GM19438 (cell line): Measurements from ENCODE around the gene HOXD1.

Experiments used
- ATAC-seq: cut with Tn5 transposase; IDR thresholded peaks from one replicate; pipeline ENCODE4 v1.9.1; 2021; ENCODE audit warnings: low read depth; ENCODE audit not compliant: unreplicated experiment

Gene HOXD1

DNA sequence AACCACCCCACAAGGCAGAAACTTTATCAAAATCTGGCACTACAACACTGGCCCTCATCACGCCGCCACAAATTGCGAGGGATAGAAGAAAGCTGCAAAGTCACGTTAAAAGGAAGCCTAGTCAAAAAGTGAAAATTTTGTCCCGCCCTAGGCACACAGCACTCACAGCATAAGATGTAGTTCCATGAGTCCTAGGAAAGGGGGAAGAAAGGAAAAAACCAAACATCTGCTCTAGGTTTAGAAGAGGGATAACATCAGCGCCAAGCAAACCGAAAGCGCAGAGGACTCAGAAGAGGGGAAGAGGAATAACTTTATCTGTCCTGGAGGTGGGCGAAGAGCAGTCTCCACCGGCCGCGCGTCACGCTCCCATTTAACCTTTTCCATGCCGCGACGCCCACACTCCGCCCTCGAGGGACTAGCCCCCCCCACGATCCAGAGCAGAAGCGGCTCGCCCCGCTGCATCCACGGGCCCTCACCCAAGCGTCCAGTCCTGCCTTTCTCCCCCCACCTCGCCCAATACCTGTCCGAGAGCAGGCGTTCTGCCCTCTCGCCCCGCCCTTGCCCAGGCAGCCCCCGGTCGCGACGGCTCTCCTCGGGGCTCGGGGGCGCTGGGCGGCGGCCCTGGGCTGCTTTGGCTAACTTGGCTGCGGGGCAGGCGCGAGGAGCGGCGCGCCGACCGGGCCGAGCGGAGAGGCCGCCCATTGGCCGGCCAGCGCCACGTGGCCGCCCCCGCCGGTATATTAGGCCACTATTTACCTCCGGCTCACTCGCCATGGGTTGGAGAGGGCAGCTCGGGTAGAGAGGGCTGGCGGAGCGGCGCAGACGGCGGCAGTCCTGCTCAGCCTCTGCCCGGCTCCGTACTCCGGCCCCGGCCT is at the start of gene HOXD1:
HOXD1 (plus strand) TSS at position 770 of the 875 bp plus-strand sequence. CDS start 134 bp downstream, outside the sequence.
- peak; percentile 65 for ATAC-seq

DNA sequence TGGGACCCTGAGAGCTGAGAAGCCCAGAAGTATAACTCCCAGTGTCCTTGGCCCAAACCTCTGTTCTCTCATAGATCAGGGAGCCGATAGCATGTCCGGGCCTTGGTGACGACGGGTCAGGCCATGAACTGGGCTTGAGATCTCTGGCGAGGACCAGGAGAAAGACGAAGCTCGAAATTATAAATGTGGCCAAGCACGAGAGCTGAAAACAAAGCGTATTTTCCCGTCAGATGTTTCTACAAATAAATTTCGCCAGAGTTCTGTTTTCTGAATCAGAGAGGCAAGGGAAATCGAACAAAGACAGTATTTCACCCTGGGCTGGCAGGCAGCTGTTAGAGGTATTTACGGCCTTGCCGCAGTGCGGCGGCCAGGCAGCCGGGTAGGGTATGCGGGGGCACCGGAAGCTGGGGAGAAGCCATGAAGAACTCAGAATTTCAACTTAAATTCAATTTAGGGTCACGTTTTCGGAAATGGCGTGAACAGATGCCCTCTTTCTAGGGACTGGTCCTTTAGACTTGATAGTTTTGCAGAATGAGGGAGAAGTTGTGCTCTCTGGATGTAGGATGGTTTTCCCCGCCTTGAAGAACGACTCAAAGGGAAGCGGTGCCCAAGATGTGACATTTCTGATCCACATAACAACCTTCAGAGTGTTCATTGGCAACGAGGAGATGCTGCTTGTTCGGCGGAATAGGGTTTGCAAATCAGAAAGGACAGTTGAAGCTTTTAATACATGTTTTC is 49.4 kb upstream of the HOXD1 start:
- no peak for ATAC-seq

DNA sequence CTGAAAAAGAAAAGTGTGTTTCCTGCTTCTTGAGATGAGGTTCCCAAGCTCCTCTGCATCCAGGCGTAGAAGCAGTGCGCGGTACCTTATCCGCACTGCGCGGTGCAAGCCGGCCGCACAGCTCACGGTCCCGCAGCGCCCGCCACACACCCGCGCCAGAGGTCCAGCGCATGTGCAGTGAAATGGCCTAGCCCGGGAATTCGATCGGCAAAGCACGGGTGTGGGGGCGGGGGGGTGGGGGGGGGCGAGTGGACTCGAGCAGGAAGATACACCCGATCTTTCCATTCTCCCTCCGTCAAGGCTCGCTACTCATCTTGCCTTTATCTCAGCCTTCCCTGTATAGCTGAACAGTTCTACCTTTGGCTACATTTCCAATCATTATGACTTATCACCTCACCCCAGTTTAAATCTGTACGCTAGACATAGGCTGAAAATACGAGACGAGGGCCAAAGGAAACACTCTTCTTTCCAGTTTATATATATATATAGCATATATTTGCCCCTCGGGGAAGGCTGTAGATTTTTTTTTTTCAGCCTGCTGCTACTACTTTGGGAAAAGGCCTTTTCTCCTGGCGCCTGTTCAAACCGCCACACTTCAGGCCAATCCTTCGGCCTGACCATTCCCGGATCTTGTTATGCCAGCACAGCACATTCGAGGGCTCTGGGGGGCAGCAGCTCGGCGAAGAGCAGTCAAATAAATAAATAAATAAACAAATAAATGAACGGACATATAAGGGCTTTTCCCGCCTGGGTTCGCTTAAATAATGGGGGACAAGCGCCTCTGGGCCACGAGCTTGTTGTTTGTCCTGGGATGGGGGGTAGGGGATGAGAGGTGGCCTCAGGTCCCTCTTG is 48.6 kb upstream of the HOXD1 start:
- ATAC-seq, result no peak

DNA sequence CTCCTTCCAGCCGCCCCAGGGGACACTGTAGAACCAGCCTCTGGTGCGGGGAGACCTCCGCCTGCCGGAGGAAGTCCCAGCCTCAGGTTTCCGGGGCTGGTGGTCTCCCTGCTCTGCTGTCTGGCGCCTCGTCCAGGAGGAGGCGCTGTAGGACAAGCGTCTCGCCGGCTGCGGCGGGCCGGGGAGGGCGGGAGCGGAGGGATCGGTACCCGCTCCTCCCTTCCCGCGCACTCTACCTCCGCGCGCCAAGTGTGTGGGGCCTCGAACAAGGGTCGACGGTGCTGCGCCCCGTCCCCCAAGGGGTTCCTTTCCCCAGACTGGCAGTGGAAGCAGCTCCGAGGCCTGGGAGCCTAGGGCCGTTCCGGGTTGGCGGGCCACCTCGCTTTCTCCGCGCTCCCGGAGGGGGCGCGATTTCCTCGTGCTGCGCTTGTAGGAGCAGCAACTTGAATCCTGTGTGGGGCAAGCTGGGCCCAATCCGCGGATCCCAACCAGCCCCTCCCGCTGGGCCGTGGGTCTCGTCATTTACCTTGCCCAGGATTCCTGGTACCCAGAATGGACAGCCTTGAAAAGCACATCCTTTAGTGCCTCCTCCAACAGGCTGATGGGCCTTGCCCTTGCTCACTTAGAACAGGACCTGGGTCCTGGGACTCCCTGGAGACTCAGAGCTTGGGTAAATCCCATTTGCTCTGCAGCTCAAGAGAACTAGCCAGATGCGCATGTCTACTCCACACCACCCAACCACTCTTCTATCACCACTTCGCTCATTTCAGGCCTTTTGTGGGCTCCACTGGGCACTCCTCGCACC is 47.8 kb upstream of the HOXD1 start:
- peak; percentile 85 for ATAC-seq

DNA sequence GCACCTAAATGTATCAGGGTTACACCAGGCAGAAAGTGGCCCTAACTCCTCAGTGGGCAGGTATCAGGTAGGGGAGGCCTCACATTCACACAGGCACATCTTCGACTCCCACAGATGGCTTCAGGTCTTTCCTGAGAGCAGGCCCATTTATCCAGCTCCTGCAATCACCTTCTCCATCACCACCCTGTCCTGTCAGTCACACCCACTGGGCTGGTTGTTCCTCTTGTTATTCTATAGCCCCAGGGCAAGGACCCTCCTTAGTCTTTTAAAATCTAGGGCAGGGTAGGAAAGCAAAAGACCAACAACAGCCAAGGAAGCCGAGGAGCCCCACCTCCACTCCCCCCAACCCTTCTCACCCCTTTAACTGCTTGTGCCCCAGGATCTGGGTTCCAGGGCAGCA is 46.2 kb upstream of the HOXD1 start:
- ATAC-seq, result no peak

DNA sequence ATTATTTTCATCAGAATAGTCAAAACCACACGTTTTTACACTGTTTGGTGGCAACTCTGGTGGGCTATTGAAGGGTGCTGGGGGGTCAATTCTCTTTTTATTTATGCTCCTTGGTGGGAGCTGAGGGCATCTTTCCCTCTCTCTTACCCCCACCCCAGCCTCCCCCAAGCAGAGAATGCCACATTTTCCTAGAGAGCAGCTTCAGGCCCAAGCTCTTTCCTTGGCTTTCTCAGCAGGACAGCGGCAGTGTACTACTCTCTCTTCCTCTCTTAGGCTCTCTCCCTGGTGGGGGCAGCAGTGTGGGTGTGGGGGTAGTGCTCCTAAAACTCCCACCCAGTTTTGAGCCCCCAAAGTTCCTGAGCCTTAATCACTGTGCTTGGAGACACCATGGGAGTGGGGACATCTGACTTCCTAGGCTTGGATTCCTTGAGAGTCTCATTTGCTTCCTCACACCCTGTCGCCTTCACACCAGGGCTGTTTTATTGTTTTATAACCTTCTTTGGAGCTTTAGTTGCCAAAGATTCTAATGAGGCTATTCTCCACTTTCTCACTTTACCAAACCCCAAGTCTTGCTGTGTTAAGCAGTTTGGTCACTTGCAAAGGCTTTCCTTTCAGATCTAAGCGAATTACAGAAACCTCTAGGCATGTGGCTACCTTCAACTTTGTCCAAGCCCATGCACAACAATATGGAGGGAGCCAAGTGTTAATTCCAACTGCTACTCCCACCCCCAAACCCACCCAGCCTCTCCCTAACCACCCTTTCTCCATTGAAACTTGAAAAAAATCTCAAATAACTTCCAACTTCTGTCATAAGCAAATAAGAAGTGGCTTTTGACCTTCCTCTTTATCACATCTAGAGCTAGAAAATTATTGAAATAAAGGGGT is 43.1 kb upstream of the HOXD1 start:
- ATAC-seq, result no peak

DNA sequence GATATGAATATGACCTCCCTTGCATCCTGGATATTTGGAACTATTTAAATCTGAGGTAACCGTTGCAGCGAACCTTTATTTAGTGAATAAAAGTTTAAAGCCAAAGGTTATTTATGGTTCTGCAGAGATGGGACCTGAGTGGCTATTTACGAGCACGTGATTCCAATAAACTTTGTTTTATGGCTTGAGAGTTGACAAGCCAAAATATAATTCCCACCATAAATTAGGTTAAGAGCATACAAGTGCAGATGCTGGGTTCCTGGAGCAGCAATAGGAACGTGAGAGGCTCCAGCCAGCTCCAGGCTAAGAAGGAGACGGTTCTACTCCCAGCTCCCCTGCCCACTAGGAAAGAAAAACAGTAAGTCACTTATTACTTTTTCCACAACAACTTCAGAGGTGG is 42.4 kb upstream of the HOXD1 start:
- no peak for ATAC-seq

DNA sequence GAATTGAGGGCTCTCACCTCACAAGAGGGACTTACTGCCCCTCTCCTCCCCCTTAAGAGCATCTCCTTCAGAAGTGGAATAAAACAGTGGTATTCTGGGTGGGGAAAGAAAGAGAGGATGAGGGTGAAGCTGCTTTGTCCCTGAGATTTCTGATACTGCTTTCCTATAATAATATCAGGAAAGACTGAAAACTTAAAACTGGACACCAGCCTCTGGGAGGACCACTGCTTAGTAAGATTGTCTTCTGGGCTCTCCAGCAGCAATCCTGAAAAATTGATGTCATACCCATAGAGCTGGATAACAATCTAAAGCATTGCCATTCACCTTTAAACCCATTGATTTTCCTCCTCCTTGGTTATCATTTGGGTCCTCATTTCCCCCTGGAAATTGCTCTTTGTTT is 41.8 kb upstream of the HOXD1 start:
- no peak for ATAC-seq

DNA sequence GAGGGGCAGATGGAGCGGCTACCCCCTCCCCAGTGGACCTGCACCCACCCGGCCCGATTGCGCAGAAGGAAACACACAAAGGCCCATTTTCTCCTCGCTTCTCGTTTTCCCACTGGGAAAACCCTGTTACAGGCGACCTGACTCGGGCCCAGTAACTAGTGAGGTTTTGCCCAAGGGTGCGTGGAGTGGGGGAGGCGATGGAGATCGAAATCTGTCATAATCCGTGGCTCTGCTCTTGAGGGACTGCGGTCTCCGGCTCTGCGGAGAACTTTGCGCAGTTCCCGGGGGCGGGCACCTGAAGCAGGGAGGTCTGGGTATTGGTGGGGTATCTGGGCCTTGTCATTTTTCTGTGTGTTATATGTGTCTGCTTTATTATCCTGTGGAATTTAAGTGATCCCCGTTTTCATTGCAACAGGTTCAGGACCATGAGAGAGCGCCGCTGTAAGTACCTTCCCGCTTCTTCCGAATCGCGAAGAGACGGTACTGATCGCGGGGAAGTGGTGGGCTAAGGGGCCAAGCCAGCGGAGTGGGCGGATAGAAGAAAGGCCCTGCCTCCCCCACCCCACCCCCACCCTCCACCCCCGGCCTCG is 41.2 kb upstream of the HOXD1 start:
- ATAC-seq, result no peak

DNA sequence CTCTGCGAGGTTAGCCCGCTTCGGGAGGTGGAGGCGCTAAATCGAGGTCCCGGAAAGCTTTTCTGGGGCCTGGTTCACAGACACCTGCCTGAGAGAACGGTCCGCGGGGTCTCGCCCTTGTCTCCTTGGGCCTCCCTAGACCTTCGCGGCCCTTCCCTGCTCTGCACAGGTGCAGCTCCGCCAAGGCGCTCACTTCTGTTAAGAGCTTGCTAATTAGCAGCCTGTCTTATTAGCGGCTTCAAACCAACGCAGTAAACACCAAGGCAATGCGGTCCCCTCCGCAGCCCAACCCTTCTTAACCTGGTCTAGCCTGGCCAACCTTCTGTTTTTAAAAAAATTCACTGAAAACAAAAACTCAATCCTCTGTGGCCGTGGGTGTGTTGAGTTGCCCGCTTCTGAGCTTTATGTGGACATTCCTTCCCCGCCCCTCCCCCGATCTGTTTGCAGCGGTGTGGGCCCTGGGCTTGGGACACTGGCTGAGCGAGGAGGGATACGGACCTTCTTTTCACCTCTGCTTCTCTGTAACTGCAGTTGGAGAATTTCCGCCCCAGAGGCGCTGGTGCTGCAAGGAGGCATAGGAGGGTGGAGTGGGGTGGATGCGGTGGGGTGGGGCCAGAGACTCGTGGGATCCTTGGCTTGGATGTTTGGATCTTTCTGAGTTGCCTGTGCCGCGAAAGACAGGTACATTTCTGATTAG is 40.5 kb upstream of the HOXD1 start:
- ATAC-seq, result no peak

DNA sequence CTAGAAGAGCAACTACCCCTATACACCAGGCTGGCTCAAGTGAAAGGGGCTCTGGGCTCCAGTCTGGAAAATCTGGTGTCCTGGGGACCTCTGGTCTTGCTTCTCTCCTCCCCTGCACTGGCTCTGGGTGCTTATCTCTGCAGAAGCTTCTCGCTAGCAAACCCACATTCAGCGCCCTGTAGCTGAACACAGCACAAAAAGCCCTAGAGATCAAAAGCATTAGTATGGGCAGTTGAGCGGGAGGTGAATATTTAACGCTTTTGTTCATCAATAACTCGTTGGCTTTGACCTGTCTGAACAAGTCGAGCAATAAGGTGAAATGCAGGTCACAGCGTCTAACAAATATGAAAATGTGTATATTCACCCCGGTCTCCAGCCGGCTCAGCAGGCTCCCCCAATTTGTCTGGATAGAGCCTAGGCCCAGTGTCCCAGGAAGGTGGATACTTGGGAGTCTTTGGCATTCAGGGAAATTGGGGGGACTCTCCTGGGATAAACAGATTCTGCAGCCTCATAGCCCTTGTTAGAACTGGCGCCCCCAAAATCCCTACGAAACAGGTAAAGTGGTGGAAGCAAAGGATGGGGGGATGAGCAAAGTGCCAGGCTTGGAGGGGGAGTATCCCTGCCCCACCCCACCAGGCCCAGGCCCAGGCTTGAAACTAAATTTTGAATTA is 39.6 kb upstream of the HOXD1 start:
- no peak for ATAC-seq

DNA sequence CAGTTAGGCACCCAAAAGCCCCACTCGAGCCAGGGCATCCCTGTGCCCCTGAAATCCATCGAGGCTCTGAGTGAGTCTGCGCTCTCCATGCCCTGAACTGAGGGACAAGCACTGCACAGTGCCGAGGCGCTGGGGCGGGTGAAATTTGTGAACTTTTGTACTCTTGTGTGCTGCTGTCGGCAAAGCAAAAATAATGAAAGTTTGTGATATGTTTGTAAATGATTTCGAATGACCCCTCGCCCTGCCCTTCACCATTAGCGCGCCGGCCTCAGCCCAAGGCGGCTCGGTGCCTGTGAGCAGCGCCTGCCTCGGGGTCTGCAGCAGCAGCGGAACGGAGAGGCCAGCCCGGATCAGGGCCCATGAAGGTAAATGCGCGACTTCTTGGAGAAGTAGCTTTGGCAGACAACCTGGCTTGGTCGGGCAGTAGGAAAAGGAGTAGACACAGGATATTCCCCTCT is 39.0 kb upstream of the HOXD1 start:
- ATAC-seq, result no peak

DNA sequence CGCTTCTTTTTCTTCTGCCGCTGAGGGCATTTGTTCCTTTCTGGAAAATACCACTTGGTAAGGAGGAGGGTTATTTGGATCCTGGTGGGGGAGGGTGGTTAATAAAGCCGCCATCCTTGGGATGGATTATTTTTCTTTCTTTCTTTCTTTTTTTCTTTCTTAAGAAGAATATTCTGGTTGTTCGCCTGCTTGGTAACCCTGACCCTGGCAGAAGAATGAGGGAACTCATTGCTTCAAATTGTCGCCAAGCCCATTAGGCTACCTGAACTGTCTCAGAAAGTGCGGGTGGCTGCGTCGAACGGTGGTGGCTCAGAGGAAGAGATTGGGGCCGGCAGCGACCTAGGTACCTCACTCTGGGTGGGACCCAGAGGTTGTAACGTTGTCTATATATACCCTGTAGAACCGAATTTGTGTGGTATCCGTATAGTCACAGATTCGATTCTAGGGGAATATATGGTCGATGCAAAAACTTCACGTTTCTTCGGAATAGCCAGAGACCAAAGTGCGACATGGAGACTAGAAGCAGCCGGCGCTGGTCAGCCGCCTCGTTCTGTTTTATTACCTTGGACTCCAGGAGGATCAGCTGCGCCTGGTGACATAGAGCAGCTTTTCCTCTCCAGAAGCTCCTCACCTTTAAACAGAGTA is 38.4 kb upstream of the HOXD1 start:
- no peak for ATAC-seq

DNA sequence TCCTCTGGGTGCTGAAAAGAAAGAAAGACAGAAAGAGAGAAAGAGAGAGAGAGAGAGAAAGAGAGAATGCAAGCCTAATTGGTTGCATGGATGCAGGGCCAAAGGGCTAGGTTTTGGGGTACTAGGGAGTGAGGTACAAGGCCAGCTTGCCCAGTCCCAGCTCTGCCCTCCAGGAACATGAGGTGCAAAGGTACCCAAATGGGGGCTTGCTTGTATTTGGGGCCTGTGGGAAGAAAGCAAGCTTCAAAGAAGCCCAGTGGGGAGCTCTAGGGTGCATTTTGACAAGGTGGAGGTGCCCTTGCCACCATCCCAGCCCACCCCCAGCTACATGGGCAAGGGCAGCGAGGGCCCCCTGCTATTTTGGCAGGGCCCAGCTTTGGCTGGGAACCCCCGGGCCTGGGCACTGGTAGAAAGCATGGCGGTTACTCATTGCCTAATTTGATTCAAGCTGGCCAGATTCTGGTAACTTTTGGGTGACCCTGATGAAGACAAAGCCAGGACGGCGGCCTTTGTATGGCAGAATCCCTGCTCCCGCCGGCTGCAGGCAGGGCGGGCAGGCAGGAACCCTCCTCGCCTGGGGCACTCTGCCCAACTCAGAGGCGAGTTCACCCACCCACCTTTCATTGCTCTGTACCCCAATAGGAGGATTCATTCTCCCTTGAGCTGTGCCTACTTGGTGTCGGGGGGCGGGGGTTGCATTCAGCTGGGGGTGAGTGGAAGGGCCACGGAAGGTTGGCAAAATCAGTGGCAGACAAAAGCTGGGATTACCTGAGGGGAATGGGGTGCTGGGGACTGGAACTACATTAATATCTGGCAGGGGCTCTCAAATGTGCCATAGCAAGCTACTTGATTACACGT is 37.7 kb upstream of the HOXD1 start:
- ATAC-seq, result no peak

DNA sequence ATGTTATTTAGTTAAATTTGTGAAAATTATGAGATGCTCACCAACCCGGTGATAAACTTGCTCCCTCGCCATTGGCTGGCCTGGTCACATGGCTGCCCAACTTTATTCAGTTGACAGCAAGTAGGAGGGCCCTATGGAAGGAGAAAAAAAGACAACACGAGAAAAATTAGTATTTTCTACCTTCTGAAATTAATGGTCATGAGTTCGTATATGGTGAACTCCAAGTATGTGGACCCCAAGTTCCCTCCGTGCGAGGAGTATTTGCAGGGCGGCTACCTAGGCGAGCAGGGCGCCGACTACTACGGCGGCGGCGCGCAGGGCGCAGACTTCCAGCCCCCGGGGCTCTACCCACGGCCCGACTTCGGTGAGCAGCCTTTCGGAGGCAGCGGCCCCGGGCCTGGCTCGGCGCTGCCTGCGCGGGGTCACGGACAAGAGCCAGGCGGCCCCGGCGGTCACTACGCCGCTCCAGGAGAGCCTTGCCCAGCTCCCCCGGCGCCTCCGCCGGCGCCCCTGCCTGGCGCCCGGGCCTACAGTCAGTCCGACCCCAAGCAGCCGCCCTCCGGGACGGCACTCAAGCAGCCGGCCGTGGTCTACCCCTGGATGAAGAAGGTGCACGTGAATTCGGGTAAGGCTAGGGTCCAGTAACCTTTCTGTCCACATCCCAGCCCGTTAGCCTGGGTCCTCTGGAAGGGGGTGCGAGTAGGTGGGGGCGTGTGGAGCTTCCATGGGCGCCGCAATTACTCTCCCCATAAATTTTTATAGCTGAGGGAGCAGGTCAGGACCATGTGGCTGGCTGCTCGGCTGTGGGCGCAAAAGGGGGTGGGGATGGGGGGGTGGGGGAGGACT is 36.8 kb upstream of the HOXD1 start, which contains the start of gene HOXD4:
HOXD4 (plus strand) TSS at position 109 of the 846 bp plus-strand sequence; CDS start at position 193, 84 bp downstream.
- ATAC-seq, result no peak
